Measurements from ENCODE around the gene JAGN1. TPM values are rescaled to one million over a fixed set of nuclear protein-coding genes. Genes with fewer than 3 reads are reported as not detected.
"Not testable (repeated sequence)": the region's sequence is repeated elsewhere in the genome, so short reads cannot be mapped to it uniquely, and the experiment has no call there.

Gene JAGN1
- total and polyA plus RNA-seq, 2 of the 8 experiments (the other 6 are each of a cell fraction or from before 2014, with no cell fraction given): 26.9 to 51.6 TPM

DNA sequence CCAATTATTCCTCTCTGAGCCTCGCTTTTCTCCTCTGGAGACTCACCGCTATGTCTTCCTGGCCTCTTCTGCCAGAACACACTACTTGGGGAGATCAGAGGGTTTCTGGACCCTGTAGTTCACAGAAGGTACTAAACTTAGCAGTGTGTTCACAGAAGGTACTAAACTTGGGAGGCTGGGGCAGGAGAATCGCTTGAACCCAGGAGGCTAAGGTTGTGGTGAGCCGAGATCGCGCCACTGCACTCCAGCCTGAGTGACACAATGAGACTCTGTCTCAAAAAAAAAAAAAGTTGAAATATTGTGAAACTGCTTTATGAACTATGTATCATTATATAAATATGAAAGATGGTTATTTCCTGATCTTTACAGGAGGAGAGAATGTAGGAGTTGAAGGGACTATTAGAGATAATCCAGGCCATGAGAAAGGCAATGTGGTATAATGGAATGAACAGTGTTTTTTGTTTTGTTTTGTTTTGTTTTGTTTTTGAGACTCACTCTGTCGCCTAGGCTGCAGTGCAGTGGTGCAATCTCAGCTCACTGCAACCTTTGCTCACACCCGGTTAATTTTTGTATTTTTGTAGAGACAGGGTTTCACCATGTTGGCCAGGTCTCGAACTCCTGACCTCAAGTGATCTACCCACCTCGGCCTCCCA is 6.5 kb downstream of the JAGN1 start:
- H4K91ac ChIP-seq (replicated peaks; ENCODE audit: insufficient read length, low read length); H2BK20ac ChIP-seq (ENCODE audit: low read length); H2BK15ac ChIP-seq (ENCODE audit: low read length); H4K8ac ChIP-seq (ENCODE audit: extremely low read depth, insufficient read depth, low read length); H4K20me1 ChIP-seq (replicated peaks in 1 of 2; ENCODE audit: control insufficient read depth in 1 of 2, insufficient read depth in 2 of 2, low read length in 2 of 2); H3K4me1 ChIP-seq (replicated peaks in 1 of 4; ENCODE audit: control insufficient read depth in 3 of 4, insufficient read depth in 4 of 4, low read length in 3 of 4); H3K9me3 ChIP-seq (ENCODE audit: insufficient read depth in 2 of 2, low read depth in 1 of 2, low read length in 1 of 2); H2BK120ac ChIP-seq (replicated peaks; ENCODE audit: low read depth, low read length); H3K27me3 ChIP-seq (replicated peaks in 1 of 4; ENCODE audit: control insufficient read depth in 3 of 4, extremely low read depth in 1 of 4, insufficient read depth in 3 of 4, low read length in 3 of 4); H2AFZ ChIP-seq (ENCODE audit: low read length); H2BK5ac ChIP-seq (ENCODE audit: low read depth, low read length); H3K56ac ChIP-seq (replicated peaks; ENCODE audit: insufficient read length, low read depth, low read length); H3K9ac ChIP-seq (replicated peaks in 1 of 4; ENCODE audit: extremely low read depth in 1 of 4, low read depth in 3 of 4, low read length in 3 of 4); H3K23ac ChIP-seq (ENCODE audit: insufficient read length); H2BK12ac ChIP-seq (ENCODE audit: low read depth, low read length); H3K27ac ChIP-seq (ENCODE audit: low read depth, low read length); H4K5ac ChIP-seq (ENCODE audit: insufficient read length, low read depth, low read length); H3K14ac ChIP-seq (ENCODE audit: insufficient read length); H3K18ac ChIP-seq (ENCODE audit: extremely low read depth, low read length); H3K79me2 ChIP-seq (ENCODE audit: control insufficient read depth in 1 of 2, insufficient read depth in 2 of 2, low read length in 2 of 2); H3K4me3 ChIP-seq (ENCODE audit: extremely low read depth in 1 of 4, insufficient read depth in 2 of 4, low read depth in 3 of 4, low read length in 4 of 4); DNase-seq (ENCODE audit: low read depth in 1 of 2, low spot score in 2 of 2); H3K79me1 ChIP-seq (ENCODE audit: low read depth, low read length); H3K23me2 ChIP-seq (ENCODE audit: low read depth, low read length); FAIRE-seq; H3K4ac ChIP-seq (replicated peaks; ENCODE audit: insufficient read length, low read depth, low read length); H3K4me2 ChIP-seq (ENCODE audit: insufficient read depth in 1 of 2, low read depth in 2 of 2, low read length in 2 of 2); H2AK5ac ChIP-seq (ENCODE audit: low read depth, low read length): not testable (repeated sequence)
- WGBS, 2 experiments (ENCODE audit: extremely low coverage in 1 of 2, insufficient coverage in 1 of 2, insufficient read length in 1 of 2, insufficient replicate concordance in 2 of 2, low coverage in 1 of 2, low lambda C conversion rate in 2 of 2, missing lambda C conversion rate in 1 of 2): 95% methylated on average over 10 of the region's 10 CpGs; no CpG with 5 or more reads in 1 of the 2 experiments
- POLR2A ChIA-PET (ENCODE audit: partially characterized antibody): interaction anchor here (1.4 to 1.5 kb wide), 2 partner anchors 24 to 50 kb away, joined by 5 to 6 read pairs; no protein-coding TSS in a partner anchor
- CTCF ChIA-PET (ENCODE audit: partially characterized antibody): interaction anchor here (1.0 to 1.1 kb wide), 2 partner anchors 32 to 77 kb away, joined by 3 read pairs; no protein-coding TSS in a partner anchor
- H3K36me3 ChIP-seq (ENCODE audit: control insufficient read depth in 2 of 4, insufficient read depth in 4 of 4, low read length in 3 of 4): peaks cover 8 to 16% (median 13%) of the 10 kb centered on the region in 4 experiments; a peak in 7 of 8 replicates
